ELF-1 (cell line): ENCODE results near the gene SEZ6L.

ENCODE experiments used
- DNase-seq: peaks from one replicate; pipeline ENCODE4 v3.0.0-alpha.2; 2016; ENCODE audit warnings: low read depth, low spot score

Gene SEZ6L

DNA sequence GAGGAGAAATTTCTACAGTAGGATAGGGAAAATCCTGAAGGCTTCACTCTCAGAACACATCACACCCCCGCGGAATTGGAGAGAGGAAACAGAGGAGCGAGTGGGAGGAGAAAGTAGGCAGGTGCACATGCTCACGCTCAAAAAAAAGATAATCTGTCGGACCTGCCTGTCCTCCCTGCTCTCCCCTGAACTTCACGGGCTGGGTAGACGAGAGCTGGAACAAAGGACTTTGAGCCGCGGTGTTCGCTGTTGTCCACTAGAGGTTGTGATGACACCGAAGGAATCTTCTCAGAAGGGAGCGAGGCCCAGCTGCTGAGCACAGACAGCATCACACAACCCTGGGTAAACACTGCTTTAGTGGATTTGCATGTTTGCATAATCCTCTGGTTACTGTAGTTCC, 5.0 kb downstream of the SEZ6L start:
- DNase-seq, result peak; percentile 45

DNA sequence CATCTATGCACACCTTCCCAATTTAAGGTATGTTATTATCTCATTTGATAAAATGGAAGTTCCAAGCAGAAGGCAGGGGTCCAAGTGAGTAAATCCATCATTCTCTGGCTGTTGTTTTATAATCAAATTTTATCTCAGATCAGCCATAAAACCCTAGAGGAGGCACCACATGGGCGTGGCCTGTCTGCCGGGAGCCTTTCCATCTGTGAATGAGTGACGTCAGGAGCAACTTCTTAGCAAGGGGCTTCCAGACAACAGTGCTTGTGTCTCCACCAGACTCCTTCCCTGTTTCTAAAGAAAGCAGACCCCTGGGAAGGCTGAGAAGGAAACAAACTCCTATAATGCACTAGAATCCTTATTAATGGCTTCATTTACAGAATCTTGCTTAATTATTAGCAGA, 13.5 kb downstream of the SEZ6L start:
- DNase-seq, result no peak

DNA sequence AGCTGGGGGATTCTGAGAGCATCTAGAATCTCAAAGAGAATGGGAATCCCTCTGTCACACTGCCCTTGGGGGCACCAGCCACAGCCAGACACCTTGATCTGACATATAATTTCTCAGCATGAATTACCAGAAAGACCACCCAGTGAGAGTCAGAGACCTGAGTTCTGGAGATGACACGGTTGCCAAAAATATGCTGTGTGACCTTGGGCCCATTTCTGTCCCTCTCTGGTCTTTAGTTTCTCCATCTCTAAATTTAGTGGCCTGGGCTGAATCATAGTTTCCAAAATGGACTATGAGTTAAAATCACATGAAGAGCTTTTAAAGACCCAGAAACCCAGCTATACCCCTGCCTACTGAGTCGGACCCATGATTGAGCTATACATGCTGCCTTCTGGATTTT, 15.9 kb downstream of the SEZ6L start:
- no peak for DNase-seq

DNA sequence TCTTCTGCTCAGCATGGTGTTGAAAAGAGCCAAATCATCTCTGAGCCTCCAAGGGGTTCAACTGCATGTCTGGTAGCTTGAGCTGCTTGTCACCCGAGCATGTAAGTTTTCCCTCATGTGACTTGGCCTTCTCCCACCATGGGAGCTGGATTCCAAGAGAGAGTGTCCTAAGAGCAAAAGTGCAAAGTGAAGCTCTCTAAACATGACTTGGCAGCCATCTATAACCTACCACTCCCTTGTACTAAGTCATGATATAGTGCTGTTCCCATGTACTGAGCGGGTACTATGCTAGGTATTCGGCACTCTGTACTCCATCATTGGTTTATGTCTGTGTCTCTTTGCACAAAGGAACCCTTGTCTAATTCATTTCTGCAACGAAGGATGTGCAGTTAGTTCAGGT, 19.1 kb downstream of the SEZ6L start:
- DNase-seq, result no peak

DNA sequence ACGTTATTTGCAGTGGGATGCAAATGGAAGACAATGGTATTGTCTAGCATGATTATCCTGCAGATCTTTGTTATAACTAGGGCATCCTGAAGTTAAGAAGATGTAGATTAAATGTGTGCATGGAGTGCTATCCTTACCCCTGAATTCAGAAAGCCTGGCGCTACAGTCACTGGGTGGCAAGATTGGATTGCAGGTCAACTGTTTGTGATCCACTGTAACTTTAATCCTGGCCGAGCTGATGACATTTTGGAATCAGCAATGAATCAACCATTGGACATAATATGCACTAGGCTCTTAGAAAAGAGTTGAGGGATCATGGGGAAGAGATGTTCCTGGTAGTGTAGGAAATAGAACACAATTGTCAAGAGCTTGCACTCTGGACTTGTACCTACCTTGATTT, 25.1 kb downstream of the SEZ6L start:
- DNase-seq, result no peak

DNA sequence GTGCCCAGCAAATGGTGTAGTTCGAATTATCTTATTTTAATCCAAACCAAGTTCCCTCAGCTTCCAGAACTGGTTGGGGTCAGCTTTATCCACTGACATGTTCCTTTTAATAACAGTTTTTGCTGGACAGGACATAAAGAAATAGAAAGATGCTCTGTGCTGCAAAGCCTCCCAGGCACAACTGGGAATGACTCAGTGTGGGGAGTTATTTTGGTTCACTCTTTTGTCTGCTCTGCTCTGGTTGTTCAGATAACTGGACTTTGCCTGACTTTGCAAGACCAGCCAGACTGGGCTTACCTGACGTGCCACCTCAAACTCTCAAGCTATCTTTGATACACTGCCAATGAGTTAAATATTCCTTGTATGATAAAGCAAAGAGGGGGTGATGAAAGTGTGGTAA, 25.6 kb downstream of the SEZ6L start:
- DNase-seq, result no peak

DNA sequence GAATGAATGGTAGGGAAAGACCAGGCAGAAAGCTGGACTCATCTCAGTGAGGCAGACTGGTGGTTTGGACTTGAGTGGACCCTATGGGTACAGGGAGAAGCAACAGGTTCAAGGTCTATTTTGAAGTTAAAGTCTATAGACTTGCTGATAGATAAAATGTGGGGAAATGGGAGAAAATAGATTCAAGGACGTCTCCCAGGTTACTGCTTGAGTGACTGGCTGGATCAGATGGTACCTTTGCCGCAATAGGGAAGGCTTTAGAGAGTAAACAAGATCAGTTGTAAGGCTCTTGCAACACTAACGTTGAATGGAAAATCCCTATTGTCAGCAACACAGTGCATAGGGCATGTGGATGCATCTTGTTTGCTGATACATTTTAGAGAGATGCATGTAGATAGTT, 27.4 kb downstream of the SEZ6L start:
- DNase-seq, result no peak

DNA sequence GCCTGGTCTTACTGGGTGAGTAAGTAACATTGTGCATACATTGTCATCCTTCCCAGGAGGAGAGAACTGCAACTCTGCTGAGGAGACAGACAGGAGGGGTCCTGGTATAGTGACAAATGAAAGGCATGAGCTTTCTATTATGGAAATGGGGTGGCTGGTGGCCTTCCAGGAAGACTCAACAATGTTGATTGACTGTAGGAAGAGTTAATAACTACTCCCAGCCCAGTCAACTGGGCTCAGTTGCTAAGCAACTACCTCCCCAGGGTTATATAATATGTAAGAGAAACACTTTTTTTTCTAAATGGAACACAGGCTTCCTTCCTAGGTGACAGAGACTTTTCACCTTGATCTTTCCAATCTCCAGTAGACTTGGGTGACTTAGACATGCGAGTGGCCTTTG, 28.2 kb downstream of the SEZ6L start:
- no peak for DNase-seq

DNA sequence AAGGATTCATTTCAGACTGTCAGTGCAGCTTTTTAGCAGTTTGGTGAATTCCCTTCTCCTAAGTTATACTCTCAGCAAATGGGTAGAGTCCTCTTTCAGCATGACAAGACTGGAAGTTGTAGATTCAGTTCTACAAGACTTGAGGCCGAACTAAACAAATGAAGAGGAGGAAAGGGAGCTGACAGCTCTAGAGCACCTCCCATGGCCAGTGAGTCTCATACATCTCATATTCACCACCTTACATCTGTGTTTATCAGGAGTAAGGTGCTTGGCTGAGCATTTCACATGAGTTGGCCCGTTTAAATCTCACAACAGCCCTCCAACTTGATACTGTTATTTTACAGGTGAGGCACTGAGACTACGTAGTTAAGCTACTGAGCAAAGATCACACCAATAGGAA, 30.4 kb downstream of the SEZ6L start:
- no peak for DNase-seq

DNA sequence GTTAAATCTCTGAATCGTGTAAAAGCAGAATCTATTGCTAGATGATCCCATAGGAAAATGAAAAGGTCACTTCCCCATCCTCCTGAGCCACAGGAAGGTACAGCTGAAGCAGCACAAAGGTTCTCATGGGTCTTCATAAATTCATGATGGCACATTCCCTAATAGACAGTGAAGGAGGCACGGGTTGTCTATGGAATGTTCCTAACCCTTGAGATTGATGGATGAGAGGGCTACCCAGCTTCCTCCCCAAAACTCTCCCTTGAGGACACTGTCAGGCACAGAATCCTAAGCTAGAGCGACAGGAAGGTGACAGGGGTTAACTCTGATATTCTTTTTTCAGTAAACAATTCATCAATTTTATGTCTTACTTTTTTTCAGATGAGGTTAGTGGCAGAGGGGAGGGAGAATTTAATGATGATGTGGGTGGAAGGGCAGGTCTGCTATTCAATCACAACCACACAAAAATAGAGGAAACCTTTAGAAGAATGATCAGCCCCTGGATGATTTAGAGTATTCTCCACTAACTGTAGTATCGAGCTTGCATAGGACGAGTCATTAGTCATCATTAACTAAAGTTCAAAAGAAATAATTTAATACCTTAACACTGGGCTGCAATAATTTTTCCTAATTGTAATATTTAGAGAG, 33.1 kb downstream of the SEZ6L start:
- DNase-seq, result no peak

DNA sequence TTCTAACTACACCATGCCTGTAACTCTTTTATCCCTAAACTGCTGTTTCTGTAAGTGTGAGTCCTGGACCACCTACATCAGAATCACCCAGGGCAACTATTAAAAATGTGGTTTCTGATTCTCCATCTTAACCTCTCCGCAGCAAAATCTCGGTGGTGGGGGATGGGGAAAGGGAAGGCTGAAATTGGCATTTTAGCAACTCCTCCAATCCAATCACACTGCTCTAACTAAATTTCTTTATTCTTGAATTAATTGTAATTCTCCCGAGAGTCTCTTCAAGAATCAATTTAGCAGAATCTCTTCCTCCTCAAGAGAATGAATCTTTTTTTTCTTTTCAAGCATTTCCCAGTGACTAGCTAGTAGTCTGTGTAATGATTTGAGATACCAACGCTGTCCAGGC, 36.2 kb downstream of the SEZ6L start:
- no peak for DNase-seq

DNA sequence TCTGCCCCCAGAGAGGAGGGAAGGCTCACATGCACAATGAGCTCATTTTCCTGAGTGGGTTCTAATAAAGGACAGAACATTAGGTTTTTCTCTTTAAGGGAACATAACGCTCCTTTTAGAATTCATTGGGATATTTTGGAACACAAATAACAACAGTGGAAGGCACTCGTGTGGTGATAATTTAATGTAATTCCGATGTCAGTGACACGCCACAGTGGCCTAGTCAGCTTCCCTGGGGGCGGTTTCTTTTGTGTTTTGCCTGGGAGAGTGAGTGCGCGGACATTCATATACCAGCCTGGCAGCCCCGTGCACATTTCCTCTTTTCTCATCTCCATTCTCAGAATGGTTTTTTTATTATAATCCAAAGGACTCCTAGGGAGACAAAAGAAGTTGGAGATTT, 41.1 kb downstream of the SEZ6L start:
- no peak for DNase-seq

DNA sequence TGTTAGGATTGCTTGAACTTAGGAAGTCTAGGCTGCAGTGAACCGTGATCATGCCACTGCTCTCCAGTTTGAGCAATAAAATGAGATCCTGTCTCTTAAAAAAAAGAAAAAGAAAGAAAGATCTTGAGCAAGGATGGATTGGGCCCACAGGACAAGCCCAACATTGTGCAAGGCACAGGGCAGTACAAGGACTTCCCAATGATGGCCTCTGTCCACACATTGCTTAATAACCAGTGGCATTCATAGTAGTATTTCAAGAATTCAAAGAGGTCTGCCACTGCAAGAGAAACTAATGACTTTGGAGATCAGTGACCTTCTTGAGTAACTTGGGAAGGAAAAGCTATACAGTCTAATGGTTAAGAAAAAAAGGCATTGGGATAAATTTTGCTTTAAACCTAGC, 44.6 kb downstream of the SEZ6L start:
- no peak for DNase-seq

DNA sequence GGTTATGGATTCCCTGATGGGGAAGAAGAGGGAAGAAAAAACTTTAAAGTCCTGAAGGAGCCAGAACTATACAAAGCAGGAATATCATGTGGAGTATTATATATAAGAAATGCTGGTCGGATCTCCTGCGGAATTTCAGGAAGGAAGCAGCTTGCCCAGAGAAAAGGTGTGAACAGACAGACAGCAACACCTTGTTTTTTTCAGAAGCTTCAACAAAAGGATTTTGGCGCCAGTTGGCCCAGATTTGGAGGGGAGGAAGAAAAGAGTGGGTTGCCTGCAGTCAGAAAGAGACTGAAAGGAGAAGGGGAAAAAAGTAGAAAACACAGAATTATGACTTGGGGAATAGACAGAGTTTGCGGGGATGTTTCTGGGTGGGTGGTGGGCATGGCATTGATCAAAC, 45.2 kb downstream of the SEZ6L start:
- no peak for DNase-seq

DNA sequence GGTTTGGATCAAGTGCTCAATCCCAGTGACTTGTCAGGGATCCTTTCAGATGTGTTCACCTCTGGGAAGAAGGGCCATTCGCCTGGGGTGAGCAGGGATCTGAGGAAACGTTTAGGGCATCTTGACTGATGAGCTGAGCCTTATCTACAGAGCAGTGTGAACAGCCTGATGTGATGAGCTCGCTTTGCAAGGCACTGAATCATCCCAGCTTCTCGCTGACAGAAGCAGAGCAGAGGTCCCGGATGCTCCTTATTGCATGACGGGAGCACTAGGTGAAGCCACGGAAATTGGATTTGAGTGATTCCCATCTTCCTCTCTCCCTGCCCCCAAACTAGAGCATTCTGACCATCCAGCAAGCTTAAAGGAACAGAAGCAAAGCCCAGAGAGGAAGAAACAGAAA, 46.5 kb downstream of the SEZ6L start:
- peak; percentile 1 for DNase-seq

DNA sequence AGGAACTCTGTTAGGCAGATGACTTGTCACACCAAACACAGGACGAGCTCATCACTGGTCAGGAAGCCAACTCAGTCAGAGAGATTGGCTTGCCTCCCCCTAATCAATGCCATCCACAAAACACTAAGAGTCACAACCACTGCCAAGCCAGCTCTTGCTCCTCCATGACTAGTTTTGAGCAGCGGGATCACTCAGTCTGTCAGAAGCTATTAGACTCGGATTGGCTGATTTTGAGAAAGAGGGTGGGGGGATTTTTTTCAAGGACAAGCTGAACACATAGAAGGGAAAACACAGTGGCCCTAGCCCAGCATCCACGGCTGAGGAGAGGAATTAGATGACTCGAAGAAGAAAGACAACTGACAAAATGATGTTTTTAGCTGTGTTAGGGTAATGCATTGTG, 55.9 kb downstream of the SEZ6L start:
- DNase-seq, result no peak

DNA sequence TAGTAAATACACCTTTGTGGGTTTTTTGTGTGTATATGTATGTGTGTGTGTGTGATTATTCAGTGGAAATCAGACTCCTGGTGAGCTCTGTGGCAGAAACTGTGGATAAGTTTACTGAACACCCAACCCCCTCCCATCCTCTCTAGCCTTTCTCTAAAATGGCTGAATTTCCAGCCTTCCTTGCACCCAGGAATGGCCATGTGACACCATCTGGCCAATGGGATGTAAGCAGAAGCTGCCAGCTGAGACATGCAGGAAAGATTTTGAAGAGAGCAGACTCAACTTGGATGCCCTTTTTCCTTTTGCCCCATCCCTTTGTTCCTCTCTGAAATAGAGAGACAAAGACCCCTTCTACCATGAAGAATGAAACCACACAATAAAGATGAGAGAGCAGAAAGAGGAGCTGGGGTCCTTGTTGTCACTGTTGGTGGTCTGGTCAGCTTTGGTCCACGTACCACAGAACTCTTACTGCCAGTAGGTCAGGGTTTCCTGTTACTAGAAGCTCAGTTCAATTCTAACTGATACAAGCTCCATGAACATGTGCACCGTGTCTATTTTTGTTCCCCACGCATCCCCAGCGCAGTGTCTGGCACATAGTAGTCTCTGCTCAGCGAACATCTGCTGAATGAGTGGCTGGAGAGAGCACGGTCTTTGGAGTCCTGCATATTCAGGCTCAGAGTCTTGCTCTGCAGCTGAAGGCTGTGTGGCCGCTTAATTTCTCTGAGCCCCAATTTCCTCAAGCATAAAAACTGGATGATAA, 57.5 kb downstream of the SEZ6L start:
- no peak for DNase-seq

DNA sequence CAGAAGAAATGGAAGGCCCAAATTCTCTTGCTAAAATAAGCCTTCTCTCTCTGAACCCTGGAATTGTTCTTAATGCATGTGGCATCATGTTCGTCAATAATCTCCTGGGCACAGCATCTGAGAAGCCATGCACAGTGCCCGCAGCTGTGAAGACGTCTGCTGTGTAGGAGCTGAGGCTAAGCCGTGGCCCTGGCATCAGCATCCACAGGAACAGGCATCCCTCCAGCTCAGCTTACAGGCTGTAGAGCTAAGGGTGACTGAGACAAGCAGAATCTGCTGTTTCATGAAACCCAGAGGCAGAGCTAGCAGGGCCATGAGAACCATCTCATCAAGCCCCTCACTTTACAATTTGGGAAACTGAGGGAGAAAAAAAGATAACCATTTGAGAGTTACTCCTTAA, 60.6 kb downstream of the SEZ6L start:
- no peak for DNase-seq

DNA sequence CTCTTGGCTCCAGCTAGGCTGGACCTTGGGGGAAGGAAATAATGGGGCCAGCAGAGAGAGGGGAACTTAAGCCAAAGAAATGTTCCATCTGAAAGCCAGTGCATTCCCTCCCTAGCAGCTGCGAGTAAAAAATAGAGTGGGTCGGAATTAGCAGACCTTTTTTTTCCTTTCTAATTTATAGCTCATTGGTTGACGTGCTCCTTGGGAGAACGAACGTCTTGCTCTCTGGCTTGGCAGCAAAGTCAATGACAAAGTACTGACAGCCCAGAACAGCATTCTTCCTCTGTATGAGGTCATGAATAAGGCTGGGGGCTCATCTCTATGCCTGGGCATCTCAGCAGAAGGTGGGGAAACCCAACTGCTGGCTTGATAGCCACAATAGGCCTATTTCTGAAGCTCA, 65.0 kb downstream of the SEZ6L start:
- no peak for DNase-seq

DNA sequence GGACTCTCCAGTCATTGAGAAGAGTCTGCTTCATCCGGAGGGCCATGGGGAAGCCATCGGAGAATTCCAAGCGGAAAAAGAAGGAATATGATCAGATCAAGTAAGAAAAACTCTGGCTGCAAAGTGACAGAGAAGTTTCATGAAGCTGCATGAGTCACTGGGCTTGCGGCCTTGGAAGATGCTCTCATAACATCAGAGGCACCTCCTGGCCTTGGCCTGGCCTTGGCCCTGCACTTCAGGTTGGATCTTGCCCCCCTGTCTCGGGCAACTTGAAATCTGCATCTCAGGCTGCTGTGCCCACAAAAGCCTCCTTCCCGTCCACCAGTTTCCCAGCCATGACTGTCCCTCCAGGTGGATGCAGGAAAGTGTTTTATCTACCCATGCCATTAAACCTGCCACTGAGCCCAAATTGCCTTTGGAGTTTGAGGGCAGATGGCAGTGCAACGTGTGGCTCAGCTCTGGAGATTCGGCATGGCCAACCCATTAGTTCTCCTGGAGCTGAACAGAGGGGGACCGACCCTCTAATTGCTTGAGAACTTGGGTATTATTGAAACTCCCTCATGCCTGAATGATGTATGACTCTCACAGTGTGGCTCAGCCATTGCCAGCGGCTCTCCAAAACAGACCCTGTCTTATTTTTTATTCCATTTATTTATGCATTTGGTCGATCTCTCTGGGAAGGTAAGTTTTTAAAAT, 66.7 kb downstream of the SEZ6L start:
- DNase-seq, result no peak

DNA sequence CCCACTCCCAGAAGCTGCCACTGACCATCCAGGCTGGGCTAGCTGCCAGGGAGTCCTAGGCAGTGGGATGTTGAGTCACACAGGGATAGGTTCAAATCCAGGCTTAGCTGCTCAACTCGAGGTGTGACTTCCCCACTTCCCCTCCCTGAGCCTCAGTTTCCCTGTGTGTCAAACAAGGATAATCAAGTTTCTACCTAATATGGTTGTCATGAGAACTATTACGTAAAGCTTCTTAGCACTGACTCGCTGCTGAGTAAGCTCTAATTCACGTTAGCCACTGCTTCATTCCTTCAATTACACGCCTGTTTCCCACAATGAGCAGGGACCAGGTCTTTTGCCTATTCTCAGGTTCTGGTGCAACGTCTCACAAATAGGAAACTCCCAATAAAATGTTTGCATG, 67.7 kb downstream of the SEZ6L start:
- DNase-seq, result no peak

DNA sequence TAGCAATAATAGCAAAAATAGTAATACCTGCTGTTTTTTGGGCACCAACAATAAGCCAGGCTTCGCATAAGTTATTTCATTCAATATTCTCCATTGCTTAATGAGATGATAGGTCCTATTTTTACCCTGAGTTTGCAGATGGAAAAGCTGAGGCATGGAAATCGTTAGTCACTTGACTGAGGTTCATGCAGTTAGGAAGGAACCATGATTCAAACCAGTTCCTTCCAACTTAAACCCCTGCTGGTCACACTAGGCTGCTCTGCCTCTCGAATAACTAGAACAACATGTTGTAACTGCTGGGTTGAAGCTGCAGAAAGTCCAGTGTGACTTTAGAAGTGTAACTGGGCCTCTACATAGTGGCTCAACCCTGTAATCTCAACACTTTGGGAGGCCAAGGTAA, 69.3 kb downstream of the SEZ6L start:
- DNase-seq, result no peak

DNA sequence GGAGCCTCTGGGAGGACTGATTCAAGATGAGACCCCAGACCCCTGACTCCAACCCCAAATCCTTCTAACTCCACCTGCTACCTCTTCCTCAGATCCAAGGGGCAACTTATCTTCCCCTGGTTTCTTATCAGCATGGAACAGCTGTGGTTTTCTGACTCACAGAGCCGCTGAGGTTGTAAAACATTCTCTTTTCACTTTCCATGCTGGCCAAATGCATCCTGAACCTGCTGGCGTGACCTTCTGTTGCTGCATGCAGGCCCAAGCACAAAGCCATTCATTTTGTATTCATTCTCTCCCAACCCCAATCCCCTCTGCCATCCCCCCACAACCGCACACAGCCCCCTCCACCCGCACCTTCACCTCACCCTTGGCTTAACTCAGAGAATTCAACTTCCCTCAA, 70.3 kb downstream of the SEZ6L start:
- DNase-seq, result no peak
